GM21528 (cell line): Measurements from ENCODE around the gene OR52E1.
"Not testable (repeated sequence)": the region's sequence is repeated elsewhere in the genome, so short reads cannot be mapped to it uniquely, and the experiment has no call there.

Experiments
- ATAC-seq: cut with Tn5 transposase; IDR thresholded peaks from one replicate; pipeline ENCODE4 v1.9.1; 2021; ENCODE audit warnings: mild to moderate bottlenecking, moderate library complexity; ENCODE audit not compliant: unreplicated experiment, low FRiP score

The OR52E1 gene

DNA sequence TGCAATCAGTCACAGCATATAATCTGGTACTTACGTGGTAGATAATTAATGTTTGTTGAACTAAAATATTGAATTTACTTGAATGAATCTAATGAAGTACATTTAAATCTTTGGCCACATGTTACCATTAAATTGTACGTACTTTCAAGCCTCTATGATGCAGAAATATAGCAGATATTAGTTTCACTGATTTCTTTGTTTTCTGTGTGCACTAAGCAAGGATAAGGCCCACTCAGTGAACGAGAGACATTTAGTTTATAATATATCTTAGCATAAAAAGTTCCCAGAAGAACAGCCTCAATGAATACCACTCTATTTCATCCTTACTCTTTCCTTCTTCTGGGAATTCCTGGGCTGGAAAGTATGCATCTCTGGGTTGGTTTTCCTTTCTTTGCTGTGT, at the start of gene OR52E1:
TSS of gene OR52E1 (plus strand) at position 301 of the 400 bp plus-strand sequence.
- no peak for ATAC-seq

DNA sequence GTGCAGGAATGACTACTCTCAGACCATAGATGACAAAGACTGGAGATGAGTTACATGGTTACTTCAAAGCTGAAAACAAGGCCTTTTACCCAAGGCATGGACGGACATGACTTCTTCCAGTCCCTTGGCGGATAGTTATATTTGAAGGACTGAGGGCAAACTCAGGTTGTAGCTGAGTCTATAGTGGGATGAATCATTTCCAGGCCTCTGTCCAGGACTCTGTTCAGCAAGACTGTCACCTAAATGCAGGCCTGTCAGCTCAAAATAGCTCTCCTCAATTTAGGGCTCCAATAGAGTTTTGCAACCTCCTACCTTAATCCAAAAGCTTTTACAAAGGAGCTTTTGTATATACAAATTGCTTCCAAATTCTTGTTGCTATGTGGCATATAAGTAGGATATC, 47.4 kb upstream of the OR52E1 start:
- ATAC-seq, result no peak

DNA sequence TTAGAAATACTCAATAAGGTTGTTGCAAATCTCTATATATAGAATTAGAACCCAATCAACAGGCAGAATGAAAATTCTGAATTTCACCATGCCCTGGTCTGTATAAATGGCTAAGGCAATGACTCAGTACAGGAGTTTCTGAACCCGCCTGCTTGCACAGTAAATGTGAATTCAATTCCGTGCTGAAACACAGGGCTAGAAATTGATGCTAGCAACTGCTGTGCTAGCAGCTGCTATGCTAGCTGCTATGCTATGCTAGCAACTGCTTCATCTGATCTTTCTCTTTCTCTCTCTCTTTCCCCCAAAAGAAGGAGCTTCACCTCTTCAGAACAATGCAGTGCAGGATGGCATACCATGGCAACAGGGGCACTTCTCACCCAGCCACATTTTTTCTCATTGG, 32.7 kb upstream of the OR52E1 start:
- ATAC-seq, result no peak

DNA sequence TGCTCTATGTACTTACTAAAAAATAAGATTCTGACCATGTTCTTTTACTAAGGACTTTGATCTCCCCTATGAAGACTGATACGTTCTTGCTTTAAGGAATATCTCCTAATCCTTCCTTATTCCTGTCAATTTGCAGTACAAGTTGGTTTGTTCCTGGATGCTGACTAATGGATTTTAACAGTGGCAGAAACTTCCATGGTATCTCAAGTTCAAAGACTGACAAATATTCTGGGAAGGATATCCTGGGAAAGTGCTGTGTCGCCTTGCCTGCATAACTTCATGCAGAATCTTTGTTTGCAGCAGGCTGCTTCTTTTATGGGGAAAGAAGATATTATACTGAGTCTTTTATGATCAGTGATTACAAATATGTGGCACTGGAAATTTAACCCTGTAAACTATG, 31.4 kb upstream of the OR52E1 start:
- ATAC-seq, result no peak

DNA sequence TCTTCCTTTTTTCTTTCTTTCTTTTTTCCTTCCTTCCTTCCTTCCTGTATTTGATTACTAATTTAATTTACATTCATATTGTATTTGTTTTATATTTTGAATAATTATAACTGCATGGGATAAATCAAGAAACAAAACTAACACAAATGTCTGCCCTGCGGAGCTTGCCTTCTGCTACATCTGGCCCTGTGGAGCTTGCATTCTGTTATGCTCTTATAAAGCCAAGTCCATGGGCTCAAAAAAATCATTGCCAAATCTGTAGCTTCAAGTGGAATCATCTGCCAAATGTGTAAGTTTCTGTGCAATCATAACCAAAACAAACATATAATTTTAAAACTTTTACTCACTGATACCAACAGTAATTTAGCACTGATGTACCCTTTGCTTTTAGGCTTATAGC, 31.0 kb upstream of the OR52E1 start:
- ATAC-seq, result no peak

DNA sequence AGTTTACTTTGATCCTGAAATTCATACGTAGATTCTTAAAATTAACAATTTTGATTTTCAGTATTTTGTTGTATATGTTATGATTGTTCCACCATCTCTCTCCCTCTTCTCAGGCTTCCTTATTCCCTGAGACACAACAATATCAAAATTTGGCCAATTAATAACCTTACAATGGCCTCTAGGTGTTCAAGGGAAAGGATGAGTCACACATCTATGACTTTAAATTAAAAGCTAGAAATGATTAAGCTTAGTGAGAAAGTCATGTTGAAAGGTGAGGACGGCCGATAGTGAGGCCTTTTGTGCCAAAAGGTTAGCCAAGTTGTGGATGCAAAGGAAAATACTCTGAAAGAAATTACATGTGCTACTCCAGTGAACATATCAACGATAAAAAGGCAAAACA, 28.5 kb upstream of the OR52E1 start:
- no peak for ATAC-seq

DNA sequence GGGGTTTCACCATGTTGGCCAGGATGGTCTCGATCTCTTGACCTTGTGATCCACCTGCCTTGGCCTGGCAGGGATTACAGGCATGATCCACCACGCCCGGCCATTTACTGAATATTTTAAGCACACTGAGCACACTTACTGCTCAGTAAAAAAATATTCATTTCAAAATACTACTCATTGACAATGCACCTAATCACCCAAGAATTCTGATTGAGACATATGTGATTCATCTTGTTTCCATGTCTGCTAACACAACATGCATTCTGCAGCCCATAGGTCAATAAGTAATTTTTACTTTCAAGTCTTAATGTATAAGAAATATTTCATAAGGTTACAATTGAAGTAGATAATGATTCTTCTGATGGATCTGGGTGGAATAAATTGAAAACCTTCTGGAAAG, 27.3 kb upstream of the OR52E1 start:
- no peak for ATAC-seq

DNA sequence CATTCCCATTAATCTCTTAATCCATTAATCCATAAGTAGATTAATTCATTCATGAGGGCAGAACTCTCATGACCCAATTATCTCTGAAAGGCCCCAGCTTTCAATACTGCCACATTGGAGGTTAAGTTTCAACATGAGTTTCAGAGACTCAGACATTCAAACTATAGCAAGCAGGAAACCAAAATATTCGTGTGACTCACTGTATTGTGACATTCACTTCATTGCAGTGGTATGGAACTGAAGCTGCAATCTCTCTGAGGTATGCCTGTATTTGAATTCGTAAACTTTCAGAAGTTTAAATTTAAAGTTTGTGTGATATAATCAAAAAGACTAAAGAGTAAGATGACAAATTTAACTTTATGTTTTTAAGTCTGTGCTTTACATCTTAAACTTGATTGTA, 26.0 kb upstream of the OR52E1 start:
- ATAC-seq, result no peak

DNA sequence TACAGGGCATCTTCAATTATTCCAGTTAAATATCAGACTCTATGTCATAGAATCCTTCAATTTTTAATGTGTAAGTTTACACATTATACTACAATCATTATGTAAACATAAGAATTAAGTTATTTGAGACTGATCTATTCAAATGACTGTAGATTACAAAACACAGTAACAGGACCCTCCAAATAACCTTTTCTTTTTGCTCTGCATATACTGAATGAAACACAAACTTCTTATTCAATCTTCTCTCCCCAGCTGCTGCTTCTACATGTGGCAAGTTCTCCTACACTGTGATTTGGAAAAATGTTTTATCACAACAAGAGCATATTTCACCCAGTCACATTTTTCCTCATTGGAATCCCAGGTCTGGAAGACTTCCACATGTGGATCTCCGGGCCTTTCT, 23.1 kb upstream of the OR52E1 start, which contains the start of gene OR52J3:
TSS of gene OR52J3 (plus strand) at position 301 of the 400 bp plus-strand sequence. CDS start at position 301, 0 bp downstream.
- ATAC-seq, result no peak

DNA sequence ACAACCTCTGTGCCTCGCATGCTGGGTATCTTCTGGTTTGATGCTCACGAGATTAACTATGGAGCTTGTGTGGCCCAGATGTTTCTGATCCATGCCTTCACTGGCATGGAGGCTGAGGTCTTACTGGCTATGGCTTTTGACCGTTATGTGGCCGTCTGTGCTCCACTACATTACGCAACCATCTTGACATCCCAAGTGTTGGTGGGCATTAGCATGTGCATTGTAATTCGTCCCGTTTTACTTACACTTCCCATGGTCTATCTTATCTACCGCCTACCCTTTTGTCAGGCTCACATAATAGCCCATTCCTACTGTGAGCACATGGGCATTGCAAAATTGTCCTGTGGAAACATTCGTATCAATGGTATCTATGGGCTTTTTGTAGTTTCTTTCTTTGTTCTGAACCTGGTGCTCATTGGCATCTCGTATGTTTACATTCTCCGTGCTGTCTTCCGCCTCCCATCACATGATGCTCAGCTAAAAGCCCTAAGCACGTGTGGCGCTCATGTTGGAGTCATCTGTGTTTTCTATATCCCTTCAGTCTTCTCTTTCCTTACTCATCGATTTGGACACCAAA, 22.5 kb upstream of the OR52E1 start:
- ATAC-seq, result no peak

DNA sequence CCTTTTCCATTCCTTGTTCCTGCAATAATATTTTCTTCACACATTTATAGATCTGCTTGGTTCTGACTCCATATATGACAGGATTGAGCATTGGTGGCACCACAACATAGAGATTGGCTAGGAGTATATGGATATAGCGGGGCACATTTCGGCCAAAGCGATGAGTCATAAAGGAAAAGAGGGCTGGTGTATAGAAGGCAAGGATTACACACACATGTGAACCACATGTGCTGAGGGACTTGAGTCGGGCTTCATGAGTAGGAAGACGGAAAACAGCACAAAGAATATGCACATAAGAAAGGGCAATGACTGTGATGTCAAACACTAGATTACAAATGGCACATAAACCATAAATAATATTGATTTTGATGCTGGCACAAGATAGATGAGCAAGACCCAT, 10.7 kb upstream of the OR52E1 start:
- not testable (repeated sequence) for ATAC-seq

DNA sequence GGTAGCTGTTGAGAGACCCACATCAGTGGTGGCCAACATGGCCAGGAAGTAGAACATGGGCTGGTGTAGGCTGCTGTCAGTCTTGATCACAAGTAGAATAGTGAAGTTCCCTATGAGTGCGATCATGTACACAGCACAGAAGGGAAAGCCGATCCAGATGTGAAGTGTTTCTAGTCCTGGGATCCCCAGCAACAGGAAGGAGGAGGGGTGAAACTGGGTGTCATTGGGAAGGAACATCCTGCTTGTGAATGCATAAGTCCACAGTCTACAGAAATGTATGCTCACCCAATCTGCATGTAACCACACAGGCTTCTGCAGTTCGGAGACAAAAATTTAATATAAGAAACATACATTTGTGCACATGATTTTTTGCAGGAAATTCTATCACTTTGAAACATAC, 10.0 kb upstream of the OR52E1 start, which contains the start of gene OR52E2:
TSS of gene OR52E2 (minus strand) at position 237 of the 400 bp plus-strand sequence. CDS start at position 237, 0 bp downstream.
- no peak for ATAC-seq

DNA sequence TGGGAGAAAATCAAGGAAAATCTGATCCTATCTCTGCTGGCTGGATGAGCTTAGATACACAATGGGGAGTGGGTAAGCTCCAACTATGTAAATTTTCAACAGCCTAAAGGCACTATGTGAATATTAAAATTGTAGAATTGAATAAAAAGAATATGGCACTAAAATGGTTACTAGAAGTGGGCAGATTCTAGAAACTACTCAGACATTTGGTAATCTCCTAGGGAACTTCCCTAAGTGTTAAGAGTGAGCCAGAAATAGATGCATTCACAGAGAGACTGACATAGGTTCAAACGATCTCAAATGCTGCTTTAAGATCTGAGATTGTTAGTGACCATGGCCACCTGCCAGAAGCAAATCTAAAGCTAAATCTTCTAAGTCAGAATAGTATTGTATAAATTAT, 4.3 kb upstream of the OR52E1 start:
- no peak for ATAC-seq

DNA sequence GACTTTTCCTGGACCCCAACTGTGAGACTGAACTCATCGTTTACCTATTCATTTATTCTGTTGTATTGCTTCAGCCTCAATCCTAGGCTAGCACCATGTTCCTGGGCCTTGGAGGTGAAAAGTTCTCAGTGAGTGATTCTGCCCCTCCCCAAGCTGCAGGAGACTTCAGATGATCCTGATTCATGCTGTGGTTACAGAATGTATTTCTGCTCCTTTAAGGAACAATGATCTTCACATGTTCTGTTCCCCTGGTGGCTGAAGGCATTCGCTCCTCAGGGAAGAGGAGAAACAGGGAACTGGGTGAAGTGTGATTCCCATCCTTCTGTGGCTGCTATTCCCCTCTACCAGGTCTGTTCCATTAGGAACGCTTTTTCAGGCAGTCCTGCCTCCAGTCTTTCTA, 2.4 kb downstream of the OR52E1 start:
- ATAC-seq, result no peak

DNA sequence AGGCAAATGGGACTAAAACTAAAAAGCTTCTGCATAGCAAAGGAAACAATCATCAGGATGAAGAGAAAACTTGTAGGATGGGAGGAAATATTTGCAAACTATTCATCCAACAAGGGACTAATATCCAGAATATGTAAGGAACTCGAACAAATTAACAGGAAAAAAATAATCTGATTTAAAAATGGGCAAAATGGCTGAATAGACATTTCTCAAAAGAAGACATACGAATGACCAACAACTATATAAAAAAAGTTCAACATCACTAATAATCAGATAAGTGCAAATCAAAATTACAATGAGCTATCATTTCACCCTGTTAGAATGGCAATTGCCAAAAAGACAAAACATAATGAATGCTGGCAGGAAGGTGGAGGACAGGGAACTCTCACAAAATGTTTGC, 12.0 kb downstream of the OR52E1 start:
- ATAC-seq, result no peak

DNA sequence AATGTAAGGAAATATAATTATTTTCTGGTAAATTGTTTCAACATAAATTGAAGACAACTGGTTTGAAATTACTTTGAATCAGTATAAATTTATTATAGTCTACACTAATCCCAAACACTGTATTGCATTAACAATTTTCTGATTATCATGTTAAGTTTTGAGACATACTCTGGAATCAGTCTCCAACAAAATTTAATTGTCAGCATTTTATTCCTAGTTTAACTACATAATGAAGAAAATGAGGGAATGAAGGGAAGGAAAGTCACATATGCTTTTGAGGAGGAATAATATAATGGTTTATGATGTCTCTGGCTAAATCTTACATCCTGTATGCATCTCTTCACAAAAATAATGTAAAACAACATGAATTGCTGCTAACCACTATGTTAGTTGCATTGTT, 14.2 kb downstream of the OR52E1 start:
- ATAC-seq, result no peak

DNA sequence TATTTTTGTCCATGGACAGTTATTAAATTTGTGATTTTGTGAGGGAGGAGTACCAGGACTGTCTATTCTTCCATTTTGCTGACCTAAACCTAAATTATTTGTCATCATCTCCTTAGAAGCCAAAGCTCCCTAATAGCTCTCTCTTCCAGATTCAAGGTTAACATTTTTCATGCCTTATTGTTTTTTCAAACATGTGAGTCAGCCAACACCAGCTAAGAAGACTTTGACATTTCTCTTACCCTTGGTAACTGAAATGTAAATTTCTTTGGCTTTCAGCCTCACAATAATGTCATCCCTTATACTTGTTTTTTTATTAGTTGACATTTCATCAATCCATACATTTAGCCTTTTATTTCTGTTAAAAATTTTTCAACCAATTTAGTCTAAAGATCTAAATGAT, 19.2 kb downstream of the OR52E1 start:
- ATAC-seq, result no peak

DNA sequence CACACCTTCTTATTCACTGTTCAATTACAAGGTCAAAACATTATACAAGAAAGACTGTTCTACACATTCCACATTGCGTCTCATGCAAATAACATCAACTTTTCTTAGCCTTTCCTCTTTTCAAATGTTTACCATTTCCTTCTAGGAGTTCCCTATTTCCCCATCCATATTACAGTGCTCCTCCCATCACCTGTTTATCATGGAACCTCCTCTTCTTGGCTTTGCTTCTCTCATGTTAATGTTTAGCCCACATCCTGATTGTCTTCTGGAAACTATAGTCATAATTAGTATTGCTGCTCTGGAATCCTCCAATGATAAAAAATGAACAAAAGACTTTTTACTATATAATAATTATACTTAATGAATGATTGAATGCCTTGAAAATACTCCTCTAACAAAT, 21.3 kb downstream of the OR52E1 start:
- ATAC-seq, result no peak

DNA sequence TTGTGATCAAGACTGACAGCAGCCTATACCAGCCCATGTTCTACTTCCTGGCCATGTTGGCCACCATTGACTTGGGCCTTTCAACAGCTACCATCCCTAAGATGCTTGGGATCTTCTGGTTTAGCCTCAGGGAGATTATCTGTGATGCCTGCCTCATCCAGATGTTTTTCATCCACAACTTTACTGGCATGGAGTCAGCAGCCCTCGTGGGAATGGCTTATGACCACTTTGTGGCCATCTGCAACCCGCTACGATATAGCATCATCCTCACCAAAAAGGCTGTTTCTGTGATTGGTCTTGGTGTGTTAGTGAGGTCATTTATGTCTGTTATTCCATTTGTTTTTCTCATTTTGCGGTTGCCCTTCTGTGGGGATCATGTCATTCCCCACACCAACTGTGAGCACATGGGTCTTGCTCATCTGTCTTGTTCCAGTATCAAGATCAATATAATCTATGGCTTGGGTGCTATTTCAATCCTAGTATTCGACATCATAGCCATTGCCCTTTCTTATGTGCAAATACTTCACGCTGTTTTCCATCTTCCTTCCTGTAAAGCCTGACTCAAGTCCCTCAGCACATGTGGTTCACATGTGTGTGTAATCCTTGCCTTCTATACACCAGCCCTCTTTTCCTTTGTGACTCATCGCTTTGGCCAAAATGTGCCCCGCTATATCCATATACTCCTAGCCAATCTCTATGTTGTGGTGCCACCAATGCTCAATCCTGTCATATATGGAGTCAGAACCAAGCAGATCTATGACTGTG, 23.6 kb downstream of the OR52E1 start:
- no peak for ATAC-seq

DNA sequence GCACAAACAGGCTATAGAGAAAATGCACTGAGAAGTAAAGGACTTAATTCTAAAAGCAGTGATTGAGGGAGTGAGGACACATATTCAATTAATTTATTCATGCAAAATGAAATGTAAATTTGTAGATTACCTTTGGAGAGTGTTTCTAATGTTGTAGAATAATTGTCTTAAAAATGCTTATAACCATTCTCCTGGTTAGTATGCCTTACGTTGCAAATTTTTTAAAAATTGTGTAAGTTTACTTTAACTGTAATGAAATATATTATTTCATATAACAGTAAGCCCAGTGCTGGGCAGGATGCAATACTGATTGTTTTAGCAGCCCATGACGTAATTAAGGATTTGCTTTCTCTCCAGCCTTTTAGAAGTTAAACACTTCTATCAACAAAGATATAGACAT, 26.6 kb downstream of the OR52E1 start:
- ATAC-seq, result no peak

DNA sequence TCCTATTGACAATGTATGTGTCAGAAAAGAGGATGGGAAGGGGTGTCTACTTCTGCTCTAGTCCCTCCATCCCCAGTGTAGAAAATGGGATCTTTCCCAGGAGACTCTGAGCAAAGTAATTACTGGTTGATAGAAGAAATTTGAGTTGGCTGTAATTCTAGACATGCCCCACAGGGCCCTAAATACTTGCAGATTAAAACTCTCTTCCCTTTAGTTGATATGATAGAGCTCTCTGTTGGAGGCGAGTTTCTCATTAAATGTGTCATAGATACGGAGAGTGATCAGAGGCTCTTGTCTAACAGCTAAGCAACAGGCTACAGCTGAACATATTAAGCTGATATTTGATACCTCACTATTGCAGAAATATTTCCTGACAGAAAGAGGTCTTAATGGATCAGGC, 32.9 kb downstream of the OR52E1 start:
- ATAC-seq, result no peak

DNA sequence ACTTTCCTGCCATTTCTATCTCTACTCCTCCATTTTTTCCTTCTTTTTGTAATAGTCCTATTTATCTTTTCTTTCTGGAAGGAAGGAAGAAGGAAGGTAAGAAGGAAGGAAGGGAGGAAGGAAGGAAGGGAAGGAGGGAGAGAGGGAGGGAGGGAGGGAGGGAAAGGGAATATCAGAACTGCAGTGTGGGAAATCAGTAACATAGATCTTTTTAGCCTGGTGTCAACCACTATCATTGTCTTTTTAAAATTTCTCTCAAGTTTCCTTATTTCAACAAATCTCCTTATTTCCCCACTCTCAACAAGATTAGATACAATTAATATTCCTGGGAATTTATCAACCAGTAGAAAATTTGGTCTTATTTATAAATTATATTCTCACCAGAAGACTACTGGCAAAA, 33.7 kb downstream of the OR52E1 start:
- ATAC-seq, result no peak
